WTC11 (cell line): Measurements from ENCODE around the gene BPIFA3.

Experiments used
- CREM ChIP-seq: sonication (generic); formaldehyde crosslinking; IDR thresholded peaks from 2 replicates; pipeline ENCODE4 v1.8.1; 2022; ENCODE audit warnings: mild to moderate bottlenecking, missing genetic modification reagents, moderate library complexity
- CTCF ChIP-seq: fragments of 200-600 bp; IDR thresholded peaks from 2 replicates; pipeline ENCODE4 v1.8.0; 2022; ENCODE audit warnings: antibody characterized with exemption
- E2F5 ChIP-seq: sonication (generic); formaldehyde crosslinking; IDR thresholded peaks from 2 replicates; pipeline ENCODE4 v1.8.1; 2022; ENCODE audit warnings: mild to moderate bottlenecking, moderate library complexity, missing genetic modification reagents
- ESRRA ChIP-seq: sonication (generic); formaldehyde crosslinking; IDR thresholded peaks from 2 replicates; pipeline ENCODE4 v1.8.1; 2022; ENCODE audit warnings: mild to moderate bottlenecking, missing genetic modification reagents, borderline replicate concordance
- FOXJ3 ChIP-seq: sonication (generic); formaldehyde crosslinking; IDR thresholded peaks from 2 replicates; pipeline ENCODE4 v1.9.0; 2021; ENCODE audit warnings: missing genetic modification reagents, mild to moderate bottlenecking, borderline replicate concordance
- JUN ChIP-seq: sonication (generic); formaldehyde crosslinking; IDR thresholded peaks from 2 replicates; pipeline ENCODE4 v1.8.0; 2023; ENCODE audit warnings: mild to moderate bottlenecking, missing genetic modification reagents
- NFE2L1 ChIP-seq: sonication (generic); formaldehyde crosslinking; IDR thresholded peaks from 2 replicates; pipeline ENCODE4 v1.8.1; 2023; ENCODE audit warnings: missing genetic modification reagents
- NFYB ChIP-seq: sonication (generic); formaldehyde crosslinking; conservative IDR thresholded peaks from 2 replicates; pipeline ENCODE4 v1.8.0; 2022; ENCODE audit warnings: low read depth, missing genetic modification reagents
- NR2C2 ChIP-seq: sonication (generic); formaldehyde crosslinking; IDR thresholded peaks from 2 replicates; pipeline ENCODE4 v1.8.0; 2022; ENCODE audit warnings: mild to moderate bottlenecking, missing genetic modification reagents
- RELA ChIP-seq: sonication (generic); formaldehyde crosslinking; IDR thresholded peaks from 2 replicates; pipeline ENCODE4 v1.8.1; 2022; ENCODE audit warnings: missing genetic modification reagents, mild to moderate bottlenecking, borderline replicate concordance
- RORB ChIP-seq: fragments of 250-450 bp; sonication (Bioruptor Pico); IDR thresholded peaks from 2 replicates; pipeline ENCODE4 v1.9.0; 2021; ENCODE audit warnings: mild to moderate bottlenecking
- SP1 ChIP-seq: sonication (generic); formaldehyde crosslinking; conservative IDR thresholded peaks from 2 replicates; pipeline ENCODE4 v1.8.1; 2022; ENCODE audit warnings: missing genetic modification reagents
- TCF7 ChIP-seq: sonication (generic); formaldehyde crosslinking; IDR thresholded peaks from 2 replicates; pipeline ENCODE4 v1.8.0; 2022; ENCODE audit warnings: mild to moderate bottlenecking, low read depth, missing genetic modification reagents, moderate library complexity
- ZBTB43 ChIP-seq: sonication (generic); formaldehyde crosslinking; IDR thresholded peaks from 2 replicates; pipeline ENCODE4 v1.8.1; 2023; ENCODE audit warnings: mild to moderate bottlenecking, missing genetic modification reagents

GRCh38 chr20:33210371-33210770 is 6.8 kb upstream of the BPIFA3 start:
- no peak for TF ChIP-seq CTCF
- TF ChIP-seq TCF7 (CRISPR knock-in tag) = no peak
- no peak for TF ChIP-seq SP1
- TF ChIP-seq RORB (CRISPR knock-in tag) = no peak
- TF ChIP-seq CREM = no peak
- no peak for TF ChIP-seq ZBTB43 (CRISPR knock-in tag)
- no peak for TF ChIP-seq NFE2L1 (CRISPR knock-in tag)
- no peak for TF ChIP-seq NFYB (CRISPR knock-in tag)
- TF ChIP-seq E2F5 (CRISPR knock-in tag) = no peak
- no peak for TF ChIP-seq NR2C2
- no peak for TF ChIP-seq RELA (CRISPR knock-in tag)
- no peak for TF ChIP-seq FOXJ3 (CRISPR knock-in tag)
- no peak for TF ChIP-seq JUN (CRISPR knock-in tag)
- no peak for TF ChIP-seq ESRRA
